MCF 10A (cell line): ENCODE data around the gene BANF2. TPM values are rescaled to one million over a fixed set of nuclear protein-coding genes. Genes with fewer than 3 reads are reported as not detected.

Source experiments
- BruUV-seq: library from RNA; stranded (reverse); fragments of 400-500 nt; replicated peaks from 2 replicates; lab custom pipeline; 2021; lab: Mats Ljungman, UMichigan
- CTCF ChIA-PET: fragments of 300-600 bp; sonication (Branson Sonifier 250); formaldehyde crosslinking; extraction: SDS; loops from one replicate; lab custom pipeline; 2021; ENCODE audit warnings: antibody characterized with exemption, inconsistent platforms; lab: Yijun Ruan, JAX
- POLR2A ChIA-PET: fragments of 300-600, 350-650 bp; sonication (Branson Sonifier 250); formaldehyde crosslinking; extraction: SDS; loops from one replicate; lab custom pipeline; 2020; ENCODE audit warnings: antibody characterized with exemption, inconsistent platforms; lab: Yijun Ruan, JAX
- DNase-seq: peaks from one replicate; pipeline ENCODE4 v3.0.0-alpha.2; 2018; ENCODE audit not compliant: unreplicated experiment
- H3K27ac Mint-ChIP-seq: one replicate; pipeline ENCODE4 v1.8.0; 2022; ENCODE audit warnings: mild to moderate bottlenecking, low read depth, mixed read lengths; ENCODE audit not compliant: unreplicated experiment
- H3K27me3 Mint-ChIP-seq: one replicate; pipeline ENCODE4 v1.8.0; 2022; ENCODE audit warnings: mixed read lengths; ENCODE audit not compliant: insufficient read depth, unreplicated experiment
- H3K36me3 Mint-ChIP-seq: one replicate; pipeline ENCODE4 v1.8.0; 2022; ENCODE audit warnings: mild to moderate bottlenecking, moderate library complexity, mixed read lengths; ENCODE audit not compliant: insufficient read depth, unreplicated experiment
- H3K4me1 Mint-ChIP-seq: one replicate; pipeline ENCODE4 v1.8.0; 2022; ENCODE audit warnings: mixed read lengths; ENCODE audit not compliant: insufficient read depth, unreplicated experiment
- H3K4me3 Mint-ChIP-seq: one replicate; pipeline ENCODE4 v1.8.0; 2022; ENCODE audit warnings: mild to moderate bottlenecking, moderate library complexity, mixed read lengths; ENCODE audit not compliant: unreplicated experiment
- H3K9me3 Mint-ChIP-seq: one replicate; pipeline ENCODE4 v1.8.0; 2022; ENCODE audit warnings: mixed read lengths; ENCODE audit not compliant: unreplicated experiment
- intact Hi-C: fragments of 100-400 bp; cut with micrococcal nuclease; formaldehyde crosslinking; loops from 2 replicates; pipeline ENCODE4 v1.14.1; 2022
- total RNA-seq: library from RNA; stranded (reverse); gene quantifications from 2 replicates; pipeline ENCODE4 v1.2.3, GENCODE V29; 2022
- TF ChIP-seq, protein P1 (sequence below): fragments of 200-600 bp; IDR thresholded peaks from one replicate; pipeline ENCODE4 v1.8.0; 2022; ENCODE audit warnings: antibody characterized with exemption, mild to moderate bottlenecking; ENCODE audit not compliant: unreplicated experiment

Gene BANF2
- total RNA-seq, 1 experiment from 2014 or later, result not detected

- intact Hi-C loops, result no loop called here
- CTCF ChIA-PET, result interaction anchor here (0.6 to 1.7 kb wide), 3 partner anchors 9 to 200 kb away, joined by 3 to 7 read pairs (median 5); partner anchors contain the start of gene RRBP1
- Mint-ChIP-seq H3K27ac (no peak overlapping the region), H3K4me3 (no peak overlapping the region), H3K27me3 (no peaks in the 10 kb centered on the region), H3K4me1 (no peaks in the 10 kb centered on the region), H3K36me3 (peaks cover 6% of the 10 kb centered on the region), H3K9me3 (no peaks in the 10 kb centered on the region)
- no peak for DNase-seq
- BruUV-seq, result no TSS peak
- POLR2A ChIA-PET, result interaction anchor here (0.8 kb wide), 1 partner anchor 16 kb away, joined by 3 read pairs; the partner anchor contains the start of gene RRBP1
- TF ChIP-seq, protein P1, sequence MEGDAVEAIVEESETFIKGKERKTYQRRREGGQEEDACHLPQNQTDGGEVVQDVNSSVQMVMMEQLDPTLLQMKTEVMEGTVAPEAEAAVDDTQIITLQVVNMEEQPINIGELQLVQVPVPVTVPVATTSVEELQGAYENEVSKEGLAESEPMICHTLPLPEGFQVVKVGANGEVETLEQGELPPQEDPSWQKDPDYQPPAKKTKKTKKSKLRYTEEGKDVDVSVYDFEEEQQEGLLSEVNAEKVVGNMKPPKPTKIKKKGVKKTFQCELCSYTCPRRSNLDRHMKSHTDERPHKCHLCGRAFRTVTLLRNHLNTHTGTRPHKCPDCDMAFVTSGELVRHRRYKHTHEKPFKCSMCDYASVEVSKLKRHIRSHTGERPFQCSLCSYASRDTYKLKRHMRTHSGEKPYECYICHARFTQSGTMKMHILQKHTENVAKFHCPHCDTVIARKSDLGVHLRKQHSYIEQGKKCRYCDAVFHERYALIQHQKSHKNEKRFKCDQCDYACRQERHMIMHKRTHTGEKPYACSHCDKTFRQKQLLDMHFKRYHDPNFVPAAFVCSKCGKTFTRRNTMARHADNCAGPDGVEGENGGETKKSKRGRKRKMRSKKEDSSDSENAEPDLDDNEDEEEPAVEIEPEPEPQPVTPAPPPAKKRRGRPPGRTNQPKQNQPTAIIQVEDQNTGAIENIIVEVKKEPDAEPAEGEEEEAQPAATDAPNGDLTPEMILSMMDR, result no peak
Observed at GRCh38 chr20:17698384-17698783, 1.4 kb upstream of the BANF2 start.

DNA sequence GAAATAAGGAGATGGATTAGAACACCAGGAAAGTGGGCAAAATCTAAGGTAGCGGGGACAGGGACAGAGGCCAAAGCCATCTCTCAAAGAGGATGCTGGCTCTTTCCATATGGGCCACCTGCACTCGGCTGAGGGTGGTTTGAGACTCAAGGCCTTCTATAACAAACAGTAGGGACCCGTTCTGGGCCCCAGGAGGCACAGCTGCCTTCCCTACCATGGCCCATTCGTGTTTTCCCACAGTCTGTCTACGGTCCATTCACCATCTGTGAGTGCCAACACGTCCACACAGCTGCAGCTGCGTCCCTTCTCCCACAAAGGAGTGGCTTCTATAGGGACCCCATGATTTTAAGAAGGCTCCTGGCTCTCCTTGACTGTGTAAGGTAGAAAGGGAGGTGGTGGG lies 871 bp downstream of the BANF2 start:
- CTCF ChIA-PET, result interaction anchor here (0.5 to 1.2 kb wide), 2 partner anchors 69 to 197 kb away, joined by 3 to 4 read pairs; no protein-coding TSS in a partner anchor
- TF ChIP-seq, protein P1, result no peak
- intact Hi-C loops, result no loop called here
- Mint-ChIP-seq H3K27ac (no peak overlapping the region), H3K27me3 (no peaks in the 10 kb centered on the region), H3K4me3 (no peak overlapping the region), H3K9me3 (no peaks in the 10 kb centered on the region), H3K36me3 (peaks cover 6% of the 10 kb centered on the region), H3K4me1 (no peaks in the 10 kb centered on the region)
- BruUV-seq, result no TSS peak
- no peak for DNase-seq
- POLR2A ChIA-PET, result no interaction called here

GRCh38 chr20:17701826-17702225 lies 2.1 kb downstream of the BANF2 start:
- Mint-ChIP-seq H3K27ac (no peak overlapping the region), H3K27me3 (no peaks in the 10 kb centered on the region), H3K4me1 (no peaks in the 10 kb centered on the region), H3K9me3 (no peaks in the 10 kb centered on the region), H3K4me3 (no peak overlapping the region), H3K36me3 (peaks cover 6% of the 10 kb centered on the region)
- TF ChIP-seq, protein P1, result no peak
- intact Hi-C loops, result no loop called here
- BruUV-seq, result no TSS peak
- ChIA-PET POLR2A (interaction anchor here (0.6 kb wide), 1 partner anchor 107 kb away, joined by 4 read pairs; no protein-coding TSS in a partner anchor), CTCF (interaction anchor here (0.6 to 1.3 kb wide), 3 partner anchors 13 to 201 kb away, joined by 3 to 4 read pairs (median 3); no protein-coding TSS in a partner anchor)
- DNase-seq, result no peak

DNA sequence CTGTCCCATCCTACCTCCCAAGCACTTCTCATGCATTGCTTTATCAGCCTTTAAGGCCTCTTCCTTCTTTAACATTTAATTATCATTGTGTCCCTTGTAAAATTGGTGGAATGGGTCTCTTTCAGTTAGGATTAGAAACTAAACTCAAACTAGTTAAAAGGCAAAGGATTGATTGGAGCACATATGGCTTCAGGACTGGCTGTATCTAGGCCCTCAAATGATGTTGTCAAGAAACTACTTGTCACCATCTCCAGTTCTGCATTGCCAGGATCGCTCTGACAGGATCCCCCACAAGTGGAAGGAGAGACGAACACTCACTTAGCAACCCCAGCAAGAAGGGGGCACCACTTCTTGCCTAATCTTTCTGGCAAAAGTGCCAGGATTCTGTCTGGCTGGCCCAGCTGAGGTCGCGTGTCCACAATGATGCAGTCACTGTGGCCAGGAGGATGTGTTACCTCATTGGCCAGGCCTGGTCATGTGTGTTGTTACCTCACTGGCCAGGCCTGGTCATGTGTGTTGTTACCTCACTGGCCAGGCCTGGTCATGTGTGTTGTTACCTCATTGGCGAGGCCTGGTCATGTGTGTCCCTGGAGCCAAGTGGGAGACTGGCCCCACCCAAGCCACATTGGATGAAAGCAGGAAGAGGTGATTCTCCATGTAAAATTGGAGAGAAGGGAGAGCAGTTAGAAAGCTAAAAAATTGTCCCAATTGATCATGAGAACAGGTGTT lies 5.0 kb downstream of the BANF2 start:
- H3K4me3 Mint-ChIP-seq, result no peak overlapping the region
- H3K36me3 Mint-ChIP-seq, result peaks cover 6% of the 10 kb centered on the region
- BruUV-seq, result no TSS peak
- POLR2A ChIA-PET, result no interaction called here
- H3K4me1 Mint-ChIP-seq, result no peaks in the 10 kb centered on the region
- H3K27me3 Mint-ChIP-seq, result no peaks in the 10 kb centered on the region
- CTCF ChIA-PET, result no interaction called here
- no peak overlapping the region for H3K27ac Mint-ChIP-seq
- TF ChIP-seq, protein P1, result no peak
- no peaks in the 10 kb centered on the region for H3K9me3 Mint-ChIP-seq
- intact Hi-C loops, result no loop called here
- DNase-seq, result no peak
